H9 (cell line): Measurements from ENCODE around the gene GSTO2. TPM values are rescaled to one million over a fixed set of nuclear protein-coding genes. Genes with fewer than 3 reads are reported as not detected.

ENCODE experiments used
- DNase-seq: peaks from one replicate; pipeline ENCODE4 v3.0.0-alpha.2; 2017
- H2AFZ ChIP-seq: one replicate; pipeline ENCODE4 v1.6.1; 2013; ENCODE audit warnings: mild to moderate bottlenecking, low read length, control low read depth, moderate library complexity
- H2AK5ac ChIP-seq: 2 replicates; pipeline ENCODE4 v1.6.1; 2013; ENCODE audit warnings: low read length, control low read depth, mixed read lengths; ENCODE audit not compliant: insufficient read length
- H2BK120ac ChIP-seq: one replicate; pipeline ENCODE4 v1.6.1; 2013; ENCODE audit warnings: low read depth, mild to moderate bottlenecking, low read length, control low read depth, inconsistent platforms; ENCODE audit not compliant: poor library complexity, severe bottlenecking
- H2BK12ac ChIP-seq: 2 replicates; pipeline ENCODE4 v1.6.1; 2013; ENCODE audit warnings: low read length, control low read depth, mixed read lengths, low read depth; ENCODE audit not compliant: insufficient read length
- H2BK15ac ChIP-seq: 2 replicates; pipeline ENCODE4 v1.6.1; 2013; ENCODE audit warnings: low read depth, low read length, control low read depth
- H2BK20ac ChIP-seq: one replicate; pipeline ENCODE4 v1.6.1; 2013; ENCODE audit warnings: low read depth, mild to moderate bottlenecking, low read length, control low read depth, inconsistent platforms; ENCODE audit not compliant: poor library complexity, severe bottlenecking
- H2BK5ac ChIP-seq: 2 replicates; pipeline ENCODE4 v1.6.1; 2013; ENCODE audit warnings: low read length, control low read depth, mixed read lengths; ENCODE audit not compliant: insufficient read length
- H3K14ac ChIP-seq: 2 replicates; pipeline ENCODE4 v1.6.1; 2013; ENCODE audit warnings: low read length, control low read depth; ENCODE audit not compliant: insufficient read depth
- H3K18ac ChIP-seq: 2 replicates; pipeline ENCODE4 v1.6.1; 2013; ENCODE audit warnings: low read depth, mild to moderate bottlenecking, mixed read lengths, low read length, control low read depth; ENCODE audit not compliant: insufficient read length
- H3K23ac ChIP-seq: 2 replicates; pipeline ENCODE4 v1.6.1; 2013; ENCODE audit warnings: low read length, control low read depth, mixed read lengths, low read depth; ENCODE audit not compliant: insufficient read length
- H3K23me2 ChIP-seq: 2 replicates; pipeline ENCODE4 v1.6.1; 2013; ENCODE audit warnings: low read depth, mild to moderate bottlenecking, mixed read lengths, low read length, control low read depth; ENCODE audit not compliant: insufficient read length, poor library complexity, severe bottlenecking
- H3K27ac ChIP-seq: 2 replicates; pipeline ENCODE4 v1.5.1; 2013; ENCODE audit warnings: low read length, control low read depth, mixed read lengths, low read depth; ENCODE audit not compliant: insufficient read length
- H3K27me3 ChIP-seq: 2 replicates; pipeline ENCODE4 v1.6.1; 2013; ENCODE audit warnings: low read length, control low read depth, inconsistent platforms; ENCODE audit not compliant: insufficient read depth
- H3K4ac ChIP-seq: 2 replicates; pipeline ENCODE4 v1.6.1; 2013; ENCODE audit warnings: low read depth, mild to moderate bottlenecking, control low read depth, inconsistent platforms, low read length, moderate library complexity
- H3K4me1 ChIP-seq: 2 replicates; pipeline ENCODE4 v1.6.1; 2013; ENCODE audit warnings: low read length, control low read depth, inconsistent platforms; ENCODE audit not compliant: insufficient read depth
- H3K4me2 ChIP-seq: 2 replicates; pipeline ENCODE4 v1.6.1; 2013; ENCODE audit warnings: low read length, control low read depth, mixed read lengths; ENCODE audit not compliant: insufficient read length, insufficient read depth
- H3K56ac ChIP-seq: 2 replicates; pipeline ENCODE4 v1.6.1; 2013; ENCODE audit warnings: low read depth, mild to moderate bottlenecking, mixed read lengths, low read length, control low read depth; ENCODE audit not compliant: insufficient read length
- H3K79me1 ChIP-seq: 2 replicates; pipeline ENCODE4 v1.6.1; 2013; ENCODE audit warnings: low read depth, mild to moderate bottlenecking, moderate library complexity, low read length, control low read depth, inconsistent platforms; ENCODE audit not compliant: insufficient read depth, poor library complexity, severe bottlenecking
- H3K79me2 ChIP-seq: 2 replicates; pipeline ENCODE4 v1.6.1; 2013; ENCODE audit warnings: low read length, control low read depth, inconsistent platforms; ENCODE audit not compliant: insufficient read depth
- H3K9ac ChIP-seq: 2 replicates; pipeline ENCODE4 v1.6.1; 2013; ENCODE audit warnings: low read length, control low read depth, mixed read lengths; ENCODE audit not compliant: insufficient read length; ENCODE audit errors: extremely low read depth
- H3K9me3 ChIP-seq: one replicate; pipeline ENCODE4 v1.6.1; 2013; ENCODE audit warnings: low read depth, low read length, inconsistent platforms; ENCODE audit not compliant: control insufficient read depth
- H3T11ph ChIP-seq: one replicate; pipeline ENCODE4 v1.6.1; 2013; ENCODE audit warnings: mild to moderate bottlenecking, low read length, control low read depth, inconsistent platforms
- H4K20me1 ChIP-seq: one replicate; pipeline ENCODE4 v1.6.1; 2013; ENCODE audit not compliant: control insufficient read depth, insufficient read length, insufficient read depth
- H4K5ac ChIP-seq: 2 replicates; pipeline ENCODE4 v1.6.1; 2013; ENCODE audit warnings: low read depth, mild to moderate bottlenecking, mixed read lengths, low read length, control low read depth; ENCODE audit not compliant: insufficient read length
- H4K8ac ChIP-seq: replicated peaks from 2 replicates; pipeline ENCODE4 v1.6.1; 2013; ENCODE audit warnings: low read length, control low read depth, mixed read lengths, low read depth; ENCODE audit not compliant: insufficient read length
- H4K91ac ChIP-seq: 2 replicates; pipeline ENCODE4 v1.6.1; 2013; ENCODE audit warnings: low read depth, mild to moderate bottlenecking, moderate library complexity, mixed read lengths, low read length, control low read depth; ENCODE audit not compliant: insufficient read length
- H3K27ac Mint-ChIP-seq, 3 experiments: 2 replicates in 2 of 3; 3 replicates in 1 of 3; pipeline ENCODE4 v1.8.0; 2020 to 2021; ENCODE audit warnings: mixed read lengths in 3 of 3, mild to moderate bottlenecking in 1 of 3, moderate library complexity in 1 of 3
- H3K27me3 Mint-ChIP-seq: 2 replicates; pipeline ENCODE4 v1.8.0; 2021; ENCODE audit warnings: low read depth, mild to moderate bottlenecking, moderate library complexity, mixed read lengths
- H3K36me3 Mint-ChIP-seq, 3 experiments: 2 replicates in 2 of 3; 3 replicates in 1 of 3; pipeline ENCODE4 v1.8.0; 2020 to 2021; ENCODE audit warnings: low read depth in 3 of 3, mixed read lengths in 3 of 3; ENCODE audit not compliant: insufficient read depth in 1 of 3
- H3K4me1 Mint-ChIP-seq, 2 experiments: 2 replicates each; pipeline ENCODE4 v1.8.0; 2020; ENCODE audit warnings: mixed read lengths in 2 of 2
- H3K4me3 Mint-ChIP-seq, 2 experiments: 2 replicates in 1 of 2; 3 replicates in 1 of 2; pipeline ENCODE4 v1.8.0; 2020 to 2021; ENCODE audit warnings: mild to moderate bottlenecking in 2 of 2, mixed read lengths in 2 of 2, moderate library complexity in 1 of 2
- H3K9me3 Mint-ChIP-seq, 2 experiments: 2 replicates in 1 of 2; 3 replicates in 1 of 2; pipeline ENCODE4 v1.8.0; 2020; ENCODE audit warnings: mild to moderate bottlenecking in 2 of 2, mixed read lengths in 2 of 2, moderate library complexity in 1 of 2
- CTCF ChIP-seq: fragments of 200-600 bp; sonication (generic); conservative IDR thresholded peaks from 3 replicates; pipeline ENCODE4 v1.8.0; 2021; ENCODE audit warnings: antibody characterized with exemption, mild to moderate bottlenecking
- WGBS: extraction: QIAGEN DNeasy Blood & Tissue Kit; methylation state at CpG from one replicate; pipeline ENCODE4 v1.1.7; 2013; ENCODE audit warnings: missing lambda C conversion rate, low lambda C conversion rate, mixed read lengths; ENCODE audit not compliant: insufficient read length; ENCODE audit errors: extremely low coverage; 5-methylcytosine and 5-hydroxymethylcytosine counted together
- total RNA-seq: library from RNA; stranded (reverse); gene quantifications from 2 replicates; pipeline ENCODE4 v1.2.1, GENCODE V29; 2021

Gene GSTO2
- total RNA-seq, 1 experiment from 2014 or later = 14.5 TPM

GRCh38 chr10:104304356-104304745 lies 35.4 kb downstream of the GSTO2 start:
- H3K9ac ChIP-seq = no peak overlapping the region
- no peak overlapping the region for H2AFZ ChIP-seq
- H3K36me3 Mint-ChIP-seq = peaks cover 18 to 24% (median 18%) of the 10 kb centered on the region in 3 experiments
- H3K4me1 ChIP-seq = no peaks in the 10 kb centered on the region
- no peaks in the 10 kb centered on the region for H3K27me3 ChIP-seq
- no peaks in the 10 kb centered on the region; the same call in none of the 2 replicates for H3K27me3 Mint-ChIP-seq
- no peak overlapping the region for H4K5ac ChIP-seq
- no peak for DNase-seq
- peaks cover 18 to 20% of the 10 kb centered on the region in 2 experiments for H3K4me1 Mint-ChIP-seq
- no peak overlapping the region for H3K4ac ChIP-seq
- no peak overlapping the region for H2BK5ac ChIP-seq
- no CpG with 5 or more reads among the region's 4 CpGs for WGBS
- H4K8ac ChIP-seq = no peak overlapping the region
- no peaks in the 10 kb centered on the region for H4K20me1 ChIP-seq
- no peak for TF ChIP-seq CTCF
- no peak overlapping the region for H3K14ac ChIP-seq
- H2BK20ac ChIP-seq = no peak overlapping the region
- H3K18ac ChIP-seq = no peak overlapping the region
- no peak overlapping the region for H2BK15ac ChIP-seq
- peaks cover 27% of the 10 kb centered on the region in 2 experiments for H3K9me3 Mint-ChIP-seq
- no peak overlapping the region for H2BK12ac ChIP-seq
- H3T11ph ChIP-seq = no peak overlapping the region
- H3K27ac Mint-ChIP-seq = no peak overlapping the region
- H3K27ac ChIP-seq = no peak overlapping the region
- H3K4me3 Mint-ChIP-seq = no peak overlapping the region
- no peak overlapping the region for H3K23ac ChIP-seq
- no peak overlapping the region for H3K56ac ChIP-seq
- H3K79me1 ChIP-seq = no peaks in the 10 kb centered on the region
- H2BK120ac ChIP-seq = no peak overlapping the region
- no peak overlapping the region for H3K4me2 ChIP-seq
- H3K79me2 ChIP-seq = no peaks in the 10 kb centered on the region
- no peak overlapping the region for H4K91ac ChIP-seq
- H2AK5ac ChIP-seq = no peak overlapping the region
- H3K9me3 ChIP-seq = peaks cover 5% of the 10 kb centered on the region
- no peaks in the 10 kb centered on the region for H3K23me2 ChIP-seq
